Measurements from ENCODE around the gene CEP63. TPM values are rescaled to one million over a fixed set of nuclear protein-coding genes. Genes with fewer than 3 reads are reported as not detected.

CEP63 gene
- total and polyA plus RNA-seq, 9 of the 15 experiments (the other 6 are each of a cell fraction or from before 2014, with no cell fraction given) = 5.1 to 17.8 (median 10.6) TPM

- Histone ChIP-seq H3K4me1 (replicated peaks in 1 of 2; ENCODE audit: control insufficient read depth in 2 of 2, insufficient read depth in 2 of 2, low read length in 2 of 2) (no peaks in the 10 kb centered on the region), H3K27ac (ENCODE audit: extremely low read depth, low read depth, low read length) (no peak overlapping the region), H3K4me3 (no peak overlapping the region), H3K79me2 (ENCODE audit: control insufficient read depth, insufficient read depth, low read length) (no peaks in the 10 kb centered on the region), H3K36me3 (ENCODE audit: control insufficient read depth, insufficient read depth, low read length) (no peaks in the 10 kb centered on the region), H2AFZ (ENCODE audit: low read depth, low read length) (no peak overlapping the region), H3K9ac (ENCODE audit: insufficient read depth in 1 of 2, low read depth in 2 of 2, low read length in 2 of 2) (no peak overlapping the region), H3K9me3 (replicated peaks; ENCODE audit: control insufficient read depth, insufficient read depth, low read depth, low read length) (no peaks in the 10 kb centered on the region), H3K27me3 (ENCODE audit: control insufficient read depth in 2 of 2, insufficient read depth in 2 of 2, low read length in 2 of 2) (peaks cover 10 to 26% of the 10 kb centered on the region in 2 experiments; a peak in 3 of 5 replicates), H4K20me1 (replicated peaks; ENCODE audit: control insufficient read depth, insufficient read depth, low read length) (no peaks in the 10 kb centered on the region), H3K9me1 (ENCODE audit: control insufficient read depth, insufficient read depth, low read length) (no peaks in the 10 kb centered on the region), H3K4me2 (ENCODE audit: insufficient read depth, low read length) (no peak overlapping the region)
- in situ Hi-C loops (cut with MboI) (no loop called here), intact Hi-C loops (cut with micrococcal nuclease) (no loop called here)
- ChIA-PET CTCF (ENCODE audit: low intra/inter-chr PET ratio) (no interaction called here), POLR2A (no interaction called here)
- BruUV-seq (replicated peaks) = no TSS peak
- TF ChIP-seq SIX5 (IDR thresholded peaks at IDR 0.05; ENCODE audit: borderline replicate concordance in 1 of 2, insufficient read depth in 1 of 2, low read depth in 1 of 2, low read length in 2 of 2) (no peak), STAT5A (IDR thresholded peaks at IDR 0.05; ENCODE audit: borderline replicate concordance, low read length) (no peak), ID3 (CRISPR knock-in tag; IDR thresholded peaks at IDR 0.05) (no peak), ID3 (tag; IDR thresholded peaks at IDR 0.05) (no peak), PTBP1 (IDR thresholded peaks at IDR 0.05; ENCODE audit: low read depth, low read length) (no peak), ZBED1 (IDR thresholded peaks at IDR 0.05) (no peak), ELF4 (CRISPR knock-in tag; IDR thresholded peaks at IDR 0.05) (no peak)
- ATAC-seq = no peak
- no peak for DNase-seq (ENCODE audit: extremely low read depth in 1 of 4, low spot score in 3 of 4)
- WGBS (ENCODE audit: insufficient coverage, low coverage, missing lambda C conversion rate) = 0% methylated on average over 10 of the region's 10 CpGs
- peak; percentile 42 for FAIRE-seq
Measured at GRCh38 chr3:134458406-134458945, 27.4 kb upstream of the CEP63 start.
